Osteocyte (in vitro differentiated cells): ENCODE results near the gene SERPINA5. TPM values are rescaled to one million over a fixed set of nuclear protein-coding genes. Genes with fewer than 3 reads are reported as not detected.

Experiments
- DNase-seq: peaks from one replicate; pipeline ENCODE4 v3.0.0; 2021; ENCODE audit warnings: mixed read lengths; ENCODE audit not compliant: unreplicated experiment; ENCODE audit errors: extremely low spot score
- H3K27ac Mint-ChIP-seq: one replicate; pipeline ENCODE4 v1.8.0; 2021; ENCODE audit warnings: mild to moderate bottlenecking, mixed read lengths; ENCODE audit not compliant: unreplicated experiment
- H3K27me3 Mint-ChIP-seq: one replicate; pipeline ENCODE4 v1.8.0; 2021; ENCODE audit warnings: mixed read lengths; ENCODE audit not compliant: unreplicated experiment
- H3K36me3 Mint-ChIP-seq: one replicate; pipeline ENCODE4 v1.8.0; 2021; ENCODE audit warnings: mixed read lengths; ENCODE audit not compliant: unreplicated experiment
- H3K4me1 Mint-ChIP-seq: one replicate; pipeline ENCODE4 v1.8.0; 2021; ENCODE audit warnings: mixed read lengths; ENCODE audit not compliant: unreplicated experiment
- H3K4me3 Mint-ChIP-seq: one replicate; pipeline ENCODE4 v1.8.0; 2021; ENCODE audit warnings: mild to moderate bottlenecking, moderate library complexity, mixed read lengths; ENCODE audit not compliant: unreplicated experiment
- H3K9me3 Mint-ChIP-seq: one replicate; pipeline ENCODE4 v1.8.0; 2021; ENCODE audit warnings: mixed read lengths; ENCODE audit not compliant: unreplicated experiment
- CTCF ChIP-seq: fragments of 200-600 bp; sonication (generic); IDR thresholded peaks from 2 replicates; pipeline ENCODE4 v1.5.0; 2021; ENCODE audit warnings: antibody characterized with exemption, mild to moderate bottlenecking, moderate library complexity
- total RNA-seq: library from RNA; stranded (reverse); gene quantifications from 2 replicates; pipeline ENCODE4 v1.2.1, GENCODE V29; 2021

Gene SERPINA5
- total RNA-seq, 1 donor from 2014 or later = 0.16 TPM

DNA sequence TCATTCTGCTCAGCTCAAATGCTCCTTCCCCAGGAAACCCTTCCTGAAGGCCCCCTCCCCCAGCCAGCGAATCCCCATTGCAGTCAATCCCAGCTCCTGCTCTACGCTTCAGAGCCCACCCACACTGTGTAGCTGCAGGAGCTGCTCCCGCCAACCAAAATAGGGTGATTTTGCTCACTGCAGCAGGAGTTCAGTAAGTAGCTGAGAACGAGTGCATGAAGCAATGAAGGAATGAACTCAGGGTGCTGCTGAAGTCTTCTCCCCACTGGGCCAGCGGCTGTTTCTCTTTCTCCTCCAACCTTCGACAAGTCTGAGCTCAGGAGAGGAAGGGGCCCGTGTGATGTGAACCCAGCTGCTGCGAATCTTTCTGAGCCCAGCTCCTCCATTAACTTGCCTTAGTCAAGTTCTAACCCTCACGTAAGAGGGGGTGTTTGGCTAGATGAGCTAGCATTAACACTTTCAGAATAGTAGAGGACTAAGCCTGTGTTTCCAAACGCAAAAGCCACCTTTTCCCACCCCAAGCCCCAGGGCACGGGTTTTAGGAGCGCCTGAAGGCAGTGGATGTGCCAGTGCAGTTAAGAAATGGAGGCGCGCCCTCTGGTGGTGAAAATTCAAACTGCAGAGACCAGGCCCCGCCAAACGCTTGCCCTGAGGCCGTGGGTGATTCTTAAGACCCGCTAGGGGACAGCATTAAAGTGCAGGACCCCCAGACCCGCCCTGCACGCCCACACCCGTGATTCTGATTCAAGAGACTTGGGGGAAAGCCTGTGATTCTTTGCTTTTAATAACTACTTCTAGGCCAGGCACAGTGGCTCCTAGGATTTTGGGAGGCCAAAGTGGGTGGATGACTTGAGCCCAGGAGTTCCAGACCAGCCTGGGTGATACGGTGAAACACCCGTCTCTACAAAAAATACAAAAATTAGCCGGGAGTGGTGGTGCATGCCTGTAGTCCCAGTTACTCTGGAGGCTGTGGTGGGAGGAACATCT, 31.9 kb upstream of the SERPINA5 start:
- H3K27me3 Mint-ChIP-seq = peaks cover 27% of the 10 kb centered on the region
- H3K36me3 Mint-ChIP-seq = no peaks in the 10 kb centered on the region
- peaks cover 27% of the 10 kb centered on the region for H3K9me3 Mint-ChIP-seq
- DNase-seq = peak; percentile 90
- no peak overlapping the region for H3K4me3 Mint-ChIP-seq
- no peak overlapping the region for H3K27ac Mint-ChIP-seq
- peak; percentile 95 for TF ChIP-seq CTCF
- no peaks in the 10 kb centered on the region for H3K4me1 Mint-ChIP-seq

DNA sequence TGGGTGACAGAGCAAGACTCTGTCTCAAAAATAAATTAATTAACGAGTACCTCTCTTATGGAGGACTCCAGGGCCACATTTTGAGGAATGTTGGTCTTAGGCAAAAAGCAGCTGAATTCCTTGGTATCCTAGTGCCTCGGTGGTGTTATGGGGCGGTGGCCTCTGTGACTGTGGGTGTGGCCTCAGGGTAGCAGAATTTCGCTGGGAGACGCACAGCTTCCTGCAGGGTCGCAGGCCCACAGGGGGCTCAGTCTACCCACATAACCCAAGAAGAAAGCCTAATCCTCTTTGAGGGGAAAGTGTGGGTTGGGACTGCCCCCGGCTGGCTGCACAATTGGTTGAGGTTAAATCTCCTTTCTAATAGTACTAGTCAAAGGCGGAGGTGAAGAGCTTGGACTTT, 31.2 kb upstream of the SERPINA5 start:
- no peaks in the 10 kb centered on the region for H3K4me1 Mint-ChIP-seq

DNA sequence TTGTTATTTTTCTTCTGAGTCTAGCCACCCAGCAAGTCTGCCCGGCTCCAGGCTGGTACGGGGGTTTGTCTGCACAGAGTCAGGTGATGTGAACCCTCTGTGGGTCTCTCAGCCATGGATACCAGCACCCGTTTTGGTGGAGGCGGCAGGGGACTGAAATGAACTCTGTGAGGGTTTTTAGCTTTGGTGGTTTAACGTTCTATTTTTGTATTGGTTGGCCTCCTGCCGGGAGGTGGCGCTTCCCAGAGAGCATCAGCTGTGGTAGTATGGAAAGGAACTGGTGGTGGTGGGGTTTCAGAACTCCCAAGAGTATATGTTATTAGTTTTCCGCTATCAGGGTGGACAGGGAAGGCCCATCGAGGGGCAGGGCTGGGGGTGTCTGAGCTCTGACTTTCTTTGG, 25.2 kb upstream of the SERPINA5 start:
- TF ChIP-seq CTCF = no peak
- Mint-ChIP-seq H3K27me3 (peaks cover 32% of the 10 kb centered on the region), H3K27ac (no peak overlapping the region), H3K36me3 (no peaks in the 10 kb centered on the region), H3K4me1 (no peaks in the 10 kb centered on the region), H3K4me3 (no peak overlapping the region), H3K9me3 (peaks cover 25% of the 10 kb centered on the region)
- DNase-seq = no peak

More for the DNA sequence above, 31.2 kb upstream of the SERPINA5 start:
- DNase-seq = peak; percentile 48
- Mint-ChIP-seq H3K4me3 (no peak overlapping the region), H3K27ac (no peak overlapping the region), H3K9me3 (peaks cover 34% of the 10 kb centered on the region), H3K27me3 (peaks cover 29% of the 10 kb centered on the region), H3K36me3 (no peaks in the 10 kb centered on the region)
- TF ChIP-seq CTCF = no peak

- H3K27me3 Mint-ChIP-seq = peaks cover 21% of the 10 kb centered on the region
- H3K4me1 Mint-ChIP-seq = no peaks in the 10 kb centered on the region
- peaks cover 23% of the 10 kb centered on the region for H3K9me3 Mint-ChIP-seq
- no peak overlapping the region for H3K4me3 Mint-ChIP-seq
- no peak for DNase-seq
- TF ChIP-seq CTCF = no peak
- H3K36me3 Mint-ChIP-seq = no peaks in the 10 kb centered on the region
- no peak overlapping the region for H3K27ac Mint-ChIP-seq
These were observed 23.9 kb upstream of the SERPINA5 start for GRCh38 chr14:94557327-94557726.

DNA sequence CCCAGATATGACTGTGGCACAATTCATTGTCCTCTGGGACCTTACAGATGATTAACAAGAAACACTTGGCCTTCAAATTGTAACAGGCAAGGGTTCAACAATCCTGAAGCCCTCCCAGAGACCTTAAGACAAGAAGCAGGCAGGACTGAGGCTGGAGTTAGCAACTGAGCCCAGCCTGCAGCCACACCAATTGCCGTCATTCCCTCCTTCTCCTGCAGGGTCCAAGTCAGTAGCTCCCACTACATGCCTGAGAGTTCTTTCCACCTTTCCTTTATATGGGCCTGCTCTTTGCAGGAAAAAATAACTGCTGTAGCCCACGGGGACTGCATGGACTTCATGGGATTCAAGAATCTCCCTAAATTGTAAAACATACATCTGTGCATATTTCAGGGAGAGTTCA, 22.4 kb upstream of the SERPINA5 start:
- Mint-ChIP-seq H3K4me1 (no peaks in the 10 kb centered on the region), H3K9me3 (peaks cover 13% of the 10 kb centered on the region), H3K36me3 (no peaks in the 10 kb centered on the region), H3K27ac (no peak overlapping the region), H3K4me3 (no peak overlapping the region), H3K27me3 (peaks cover 8% of the 10 kb centered on the region)
- TF ChIP-seq CTCF = no peak
- DNase-seq = no peak
